ENCODE data around the gene STAT5A. TPM values are rescaled to one million over a fixed set of nuclear protein-coding genes. Genes with fewer than 3 reads are reported as not detected.

STAT5A gene
- total RNA-seq, 4 donors from 2014 or later, result 31.9 to 46.1 (median 34.0) TPM

DNA sequence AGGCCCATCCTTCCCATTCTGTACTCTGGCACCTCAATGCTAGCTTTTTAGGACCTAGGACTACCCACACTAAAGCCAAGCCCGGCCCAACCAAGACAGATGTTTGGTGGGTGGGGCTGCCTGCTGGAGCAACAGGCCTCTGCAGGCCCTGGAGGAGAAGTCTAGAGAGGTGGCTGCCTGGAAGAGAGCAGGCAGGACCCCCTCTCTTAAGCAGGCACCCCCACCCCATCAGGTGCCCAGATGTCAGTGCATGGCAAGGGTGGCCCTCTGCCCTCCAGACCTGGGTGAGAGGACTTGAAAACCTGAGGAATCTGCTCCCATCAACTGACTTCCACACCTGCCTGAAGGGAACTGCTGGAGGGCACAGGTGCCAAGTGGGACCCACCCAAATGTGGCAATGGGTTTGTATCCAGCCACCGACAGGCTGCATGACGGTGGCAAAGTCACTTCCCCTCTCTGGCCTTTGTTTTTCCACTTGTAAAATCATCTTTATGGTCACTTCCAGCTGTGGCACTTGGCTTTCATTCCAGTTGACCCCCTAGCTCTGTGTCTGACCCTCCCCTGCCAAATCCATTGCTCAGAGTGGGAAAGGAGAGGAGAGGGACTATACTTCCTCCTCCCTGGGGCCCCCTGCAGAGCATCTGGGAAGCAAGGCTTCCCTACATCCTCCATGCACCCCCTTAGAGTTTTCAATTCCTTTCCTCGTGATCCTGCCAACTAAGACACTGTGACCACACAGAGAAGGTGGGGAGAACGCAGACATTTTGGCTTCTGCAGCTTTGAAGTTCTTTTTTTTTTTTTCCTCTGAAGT, 1.7 kb upstream of the STAT5A start:
- no peak overlapping the region for H3K4me3 ChIP-seq (replicated peaks in 1 of 3)
- H3K36me3 ChIP-seq, result no peaks in the 10 kb centered on the region
- H3K27me3 ChIP-seq, result no peaks in the 10 kb centered on the region
- no peak for DNase-seq
- WGBS, 2 donors, result 56 to 74% methylated on average over 5 of the region's 5 CpGs
- peak overlapping the region; percentile 67 to 89 (median 84) for H3K27ac ChIP-seq
- intact Hi-C loops (cut with DNase I), result no loop called here
- peaks cover 15 to 33% of the 10 kb centered on the region in 2 donors for H3K4me1 ChIP-seq
- H3K9me3 ChIP-seq, result no peaks in the 10 kb centered on the region
- TF ChIP-seq, protein P1, sequence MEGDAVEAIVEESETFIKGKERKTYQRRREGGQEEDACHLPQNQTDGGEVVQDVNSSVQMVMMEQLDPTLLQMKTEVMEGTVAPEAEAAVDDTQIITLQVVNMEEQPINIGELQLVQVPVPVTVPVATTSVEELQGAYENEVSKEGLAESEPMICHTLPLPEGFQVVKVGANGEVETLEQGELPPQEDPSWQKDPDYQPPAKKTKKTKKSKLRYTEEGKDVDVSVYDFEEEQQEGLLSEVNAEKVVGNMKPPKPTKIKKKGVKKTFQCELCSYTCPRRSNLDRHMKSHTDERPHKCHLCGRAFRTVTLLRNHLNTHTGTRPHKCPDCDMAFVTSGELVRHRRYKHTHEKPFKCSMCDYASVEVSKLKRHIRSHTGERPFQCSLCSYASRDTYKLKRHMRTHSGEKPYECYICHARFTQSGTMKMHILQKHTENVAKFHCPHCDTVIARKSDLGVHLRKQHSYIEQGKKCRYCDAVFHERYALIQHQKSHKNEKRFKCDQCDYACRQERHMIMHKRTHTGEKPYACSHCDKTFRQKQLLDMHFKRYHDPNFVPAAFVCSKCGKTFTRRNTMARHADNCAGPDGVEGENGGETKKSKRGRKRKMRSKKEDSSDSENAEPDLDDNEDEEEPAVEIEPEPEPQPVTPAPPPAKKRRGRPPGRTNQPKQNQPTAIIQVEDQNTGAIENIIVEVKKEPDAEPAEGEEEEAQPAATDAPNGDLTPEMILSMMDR (IDR thresholded peaks at IDR 0.05), result no peak
- no peak for TF ChIP-seq POLR2A (IDR thresholded peaks at IDR 0.05)

DNA sequence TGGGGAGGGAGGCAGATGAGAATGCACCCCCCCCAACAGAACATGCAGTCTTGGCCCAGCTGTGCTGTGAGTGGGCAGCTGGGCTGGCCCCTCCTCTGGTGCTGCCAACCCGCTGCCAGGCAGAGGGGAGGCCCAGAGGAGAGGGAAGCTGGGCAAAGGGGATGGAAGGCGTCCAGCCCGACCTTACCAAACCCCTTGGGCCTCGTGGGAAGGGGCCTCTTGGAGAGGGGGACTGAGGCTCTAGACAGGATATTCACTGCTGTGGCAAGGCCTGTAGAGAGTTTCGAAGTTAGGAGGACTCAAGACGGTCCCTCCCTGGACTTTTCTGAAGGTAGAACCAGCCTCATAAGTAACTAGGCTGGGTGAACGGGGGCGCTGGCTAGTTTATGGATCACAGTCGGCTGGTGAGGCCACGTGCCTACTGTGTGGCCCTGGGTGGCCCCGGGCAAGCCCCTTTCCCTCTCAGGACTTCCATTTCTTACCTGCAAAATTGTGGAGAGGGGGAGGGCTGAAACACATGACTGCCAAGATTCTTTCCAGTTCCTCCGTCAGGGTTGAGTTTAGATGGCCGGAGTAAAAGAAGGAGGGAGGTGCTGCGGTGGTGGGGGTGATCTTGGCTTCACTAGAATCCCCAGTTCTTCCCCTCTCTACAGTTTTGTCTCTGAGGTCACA, 857 bp upstream of the STAT5A start:
- Histone ChIP-seq H3K4me3 (replicated peaks in 1 of 3) (peak overlapping the region in 2 of 3 donors; percentile 60 to 78), H3K9me3 (no peaks in the 10 kb centered on the region), H3K27me3 (no peaks in the 10 kb centered on the region), H3K36me3 (no peaks in the 10 kb centered on the region), H3K27ac (peak overlapping the region; percentile 67 to 89 (median 84)), H3K4me1 (peaks cover 15 to 33% of the 10 kb centered on the region in 2 donors)
- peak in 1 of 2 donors; percentile 46 for TF ChIP-seq POLR2A (IDR thresholded peaks at IDR 0.05)
- TF ChIP-seq, protein P1 (IDR thresholded peaks at IDR 0.05), result no peak
- peak; percentile 61 to 63 for DNase-seq
- intact Hi-C loops (cut with DNase I), result no loop called here
- WGBS, 2 donors, result 9 to 28% methylated on average over 14 of the region's 14 CpGs

DNA sequence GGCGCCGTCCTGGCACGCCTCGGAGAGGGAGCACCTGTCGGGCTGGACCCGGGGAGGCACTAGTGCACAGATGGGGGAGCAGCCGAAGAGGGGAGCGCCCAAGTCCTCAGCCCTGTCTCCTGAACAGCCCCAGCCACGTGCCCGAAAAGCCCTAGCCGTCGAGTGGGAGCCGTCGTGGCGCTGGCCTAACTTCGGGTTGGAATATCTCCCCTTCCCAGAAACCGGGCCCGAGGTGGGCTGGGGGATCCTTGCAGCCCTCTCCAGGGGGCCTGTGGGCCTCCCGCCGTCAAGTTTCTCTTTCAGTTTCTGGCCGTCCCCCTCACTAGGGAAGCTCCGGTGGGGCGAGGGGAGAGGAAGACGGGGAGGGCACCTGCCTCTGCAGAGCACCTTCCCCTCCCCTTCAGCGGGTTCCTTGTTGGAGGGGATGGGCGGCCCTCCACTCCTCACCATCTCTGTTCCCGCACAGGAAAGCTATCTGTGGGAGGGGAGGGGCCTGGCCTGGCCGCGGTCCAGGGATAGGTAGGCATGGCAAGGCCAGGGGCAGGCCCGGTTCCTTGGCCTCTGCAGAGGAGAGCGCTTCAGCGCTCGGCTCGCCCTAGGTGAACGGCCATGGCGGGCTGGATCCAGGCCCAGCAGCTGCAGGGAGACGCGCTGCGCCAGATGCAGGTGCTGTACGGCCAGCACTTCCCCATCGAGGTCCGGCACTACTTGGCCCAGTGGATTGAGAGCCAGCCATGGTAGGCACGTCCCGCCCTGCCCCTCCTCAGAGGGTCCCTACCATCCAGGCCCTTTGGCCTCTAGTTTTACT, 709 bp downstream of the STAT5A start:
- Histone ChIP-seq H3K27ac (peak overlapping the region; percentile 60 to 89 (median 84)), H3K4me3 (replicated peaks in 1 of 3) (peak overlapping the region in 2 of 3 donors; percentile 53 to 78), H3K9me3 (no peaks in the 10 kb centered on the region), H3K4me1 (peaks cover 15 to 33% of the 10 kb centered on the region in 2 donors), H3K36me3 (no peaks in the 10 kb centered on the region), H3K27me3 (no peaks in the 10 kb centered on the region)
- intact Hi-C loops (cut with DNase I), result no loop called here
- DNase-seq, result peak; percentile 61 to 63
- WGBS, 2 donors, result 50 to 61% methylated on average over 19 to 26 of the region's 44 CpGs
- TF ChIP-seq, protein P1 (IDR thresholded peaks at IDR 0.05), result no peak
- TF ChIP-seq POLR2A (IDR thresholded peaks at IDR 0.05), result no peak

DNA sequence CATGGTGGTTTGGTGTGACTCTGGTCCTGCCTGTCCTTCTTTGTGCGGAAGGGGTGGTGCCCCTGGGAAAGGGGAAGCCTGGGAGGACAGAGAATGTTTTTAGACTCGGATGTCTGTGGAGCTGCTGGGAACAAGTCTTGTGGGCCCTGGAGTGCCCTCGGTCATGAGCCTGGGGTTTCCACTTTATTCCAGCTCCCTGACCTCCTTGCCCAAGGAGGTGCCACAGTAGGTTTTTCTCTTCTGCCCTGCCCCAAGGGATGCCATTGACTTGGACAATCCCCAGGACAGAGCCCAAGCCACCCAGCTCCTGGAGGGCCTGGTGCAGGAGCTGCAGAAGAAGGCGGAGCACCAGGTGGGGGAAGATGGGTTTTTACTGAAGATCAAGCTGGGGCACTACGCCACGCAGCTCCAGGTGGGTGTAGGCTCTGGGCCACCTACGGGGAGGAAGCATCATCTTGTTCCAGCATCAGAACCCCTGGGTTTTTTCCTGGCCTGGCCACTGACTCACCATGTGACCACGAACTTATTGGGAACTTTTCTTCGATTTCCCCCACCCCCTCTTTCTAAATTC, 1.4 kb downstream of the STAT5A start:
- no peaks in the 10 kb centered on the region for H3K36me3 ChIP-seq
- H3K27me3 ChIP-seq, result no peaks in the 10 kb centered on the region
- DNase-seq, result no peak
- peaks cover 15 to 33% of the 10 kb centered on the region in 2 donors for H3K4me1 ChIP-seq
- TF ChIP-seq POLR2A (IDR thresholded peaks at IDR 0.05), result no peak
- TF ChIP-seq, protein P1 (IDR thresholded peaks at IDR 0.05), result no peak
- peak overlapping the region in 2 of 3 donors; percentile 84 to 89 for H3K27ac ChIP-seq
- intact Hi-C loops (cut with DNase I), result no loop called here
- H3K4me3 ChIP-seq (replicated peaks in 1 of 3), result no peak overlapping the region
- H3K9me3 ChIP-seq, result no peaks in the 10 kb centered on the region
- 84 to 97% methylated on average over 8 to 9 of the region's 9 CpGs for WGBS, 2 donors

Measured in thyroid gland (tissue), 4 donors.